Measurements from ENCODE around the gene LRRC28. TPM values are rescaled to one million over a fixed set of nuclear protein-coding genes. Genes with fewer than 3 reads are reported as not detected.

LRRC28 gene
- total RNA-seq, 2 experiments from 2014 or later, result 15.2 to 18.2 TPM

GRCh38 chr15:99344639-99345038 is 93.4 kb downstream of the LRRC28 start:
- ChIA-PET POLR2A (no interaction called here), CTCF (interaction anchor here (0.8 to 2.0 kb wide), 6 partner anchors 17 to 360 kb away, joined by 3 to 12 read pairs (median 4); no protein-coding TSS in a partner anchor)
- Mint-ChIP-seq H3K9me3 (ENCODE audit: low read depth) (no peaks in the 10 kb centered on the region), H3K4me1 (peaks cover 12% of the 10 kb centered on the region), H3K27me3 (no peaks in the 10 kb centered on the region), H3K4me3 (no peak overlapping the region), H3K27ac (no peak overlapping the region), H3K36me3 (ENCODE audit: low read depth) (peaks cover 4% of the 10 kb centered on the region)
- ATAC-seq, result no peak
- intact Hi-C loops (cut with DNase I, micrococcal nuclease), result loop anchor here (1.0 to 10.0 kb wide), 4 partner anchors 26 to 363 kb away; partner anchors contain the start of gene MEF2A (in 1 of the 2)
- DNase-seq, result no peak

- intact Hi-C loops (cut with DNase I, micrococcal nuclease), result loop anchor here (2.0 to 10.0 kb wide), 2 partner anchors 26 to 220 kb away; partner anchors contain the start of gene MEF2A (in 1 of the 2)
- Mint-ChIP-seq H3K4me3 (no peak overlapping the region), H3K9me3 (ENCODE audit: low read depth) (no peaks in the 10 kb centered on the region), H3K4me1 (peaks cover 12% of the 10 kb centered on the region), H3K36me3 (ENCODE audit: low read depth) (peaks cover 4% of the 10 kb centered on the region), H3K27me3 (no peaks in the 10 kb centered on the region), H3K27ac (no peak overlapping the region)
- DNase-seq, result no peak
- ChIA-PET CTCF (interaction anchor here (0.9 to 1.6 kb wide), 2 partner anchors 24 to 73 kb away, joined by 4 read pairs; no protein-coding TSS in a partner anchor), POLR2A (no interaction called here)
- no peak for ATAC-seq
Observed at GRCh38 chr15:99345242-99345641, 94.0 kb downstream of the LRRC28 start.

GRCh38 chr15:99345832-99346462 is 94.7 kb downstream of the LRRC28 start:
- CTCF ChIA-PET, result interaction anchor here (1.1 kb wide), 1 partner anchor 53 kb away, joined by 3 read pairs; no protein-coding TSS in a partner anchor
- ATAC-seq (no peak), DNase-seq (no peak)
- H3K36me3 Mint-ChIP-seq (ENCODE audit: low read depth), result peaks cover 4% of the 10 kb centered on the region
- H3K27ac Mint-ChIP-seq, result no peak overlapping the region
- no peaks in the 10 kb centered on the region for H3K9me3 Mint-ChIP-seq (ENCODE audit: low read depth)
- intact Hi-C loops (cut with DNase I, micrococcal nuclease), result loop anchor here (2.0 to 10.0 kb wide), 2 partner anchors 25 to 219 kb away; partner anchors contain the start of gene MEF2A (in 1 of the 2)
- H3K4me1 Mint-ChIP-seq, result peaks cover 12% of the 10 kb centered on the region
- H3K4me3 Mint-ChIP-seq, result no peak overlapping the region
- H3K27me3 Mint-ChIP-seq, result no peaks in the 10 kb centered on the region
- POLR2A ChIA-PET, result no interaction called here

- Mint-ChIP-seq H3K27me3 (no peaks in the 10 kb centered on the region), H3K36me3 (ENCODE audit: low read depth) (peaks cover 7% of the 10 kb centered on the region), H3K4me3 (no peak overlapping the region), H3K9me3 (ENCODE audit: low read depth) (no peaks in the 10 kb centered on the region), H3K4me1 (peaks cover 12% of the 10 kb centered on the region), H3K27ac (no peak overlapping the region)
- ChIA-PET POLR2A (no interaction called here), CTCF (interaction anchor here (1.9 kb wide), 1 partner anchor 23 kb away, joined by 5 read pairs; no protein-coding TSS in a partner anchor)
- DNase-seq (no peak), ATAC-seq (no peak)
- intact Hi-C loops (cut with DNase I, micrococcal nuclease), result loop anchor here in 1 of 2 experiments (10.0 kb wide), 1 partner anchor 217 kb away; the partner anchor contains the start of gene MEF2A
Observed at GRCh38 chr15:99347574-99347973, 96.3 kb downstream of the LRRC28 start.

- H3K9me3 Mint-ChIP-seq (ENCODE audit: low read depth), result no peaks in the 10 kb centered on the region
- no peak for DNase-seq
- CTCF ChIA-PET, result interaction anchor here (0.6 to 1.9 kb wide), 4 partner anchors 15 to 406 kb away, joined by 3 to 5 read pairs (median 4); no protein-coding TSS in a partner anchor
- H3K36me3 Mint-ChIP-seq (ENCODE audit: low read depth), result peaks cover 7% of the 10 kb centered on the region
- no peak overlapping the region for H3K4me3 Mint-ChIP-seq
- H3K27ac Mint-ChIP-seq, result no peak overlapping the region
- intact Hi-C loops (cut with DNase I, micrococcal nuclease), result loop anchor here in 1 of 2 experiments (10.0 kb wide), 1 partner anchor 216 kb away; the partner anchor contains the start of gene MEF2A
- no peaks in the 10 kb centered on the region for H3K27me3 Mint-ChIP-seq
- POLR2A ChIA-PET, result no interaction called here
- no peak for ATAC-seq
- H3K4me1 Mint-ChIP-seq, result peaks cover 12% of the 10 kb centered on the region
Observed at GRCh38 chr15:99348412-99348811, 97.1 kb downstream of the LRRC28 start.

- Mint-ChIP-seq H3K27ac (no peak overlapping the region), H3K4me3 (no peak overlapping the region), H3K36me3 (ENCODE audit: low read depth) (peaks cover 9% of the 10 kb centered on the region), H3K9me3 (ENCODE audit: low read depth) (no peaks in the 10 kb centered on the region), H3K27me3 (no peaks in the 10 kb centered on the region), H3K4me1 (no peaks in the 10 kb centered on the region)
- ChIA-PET POLR2A (no interaction called here), CTCF (interaction anchor here (1.4 kb wide), 1 partner anchor 12 kb away, joined by 3 read pairs; no protein-coding TSS in a partner anchor)
- DNase-seq, result no peak
- no peak for ATAC-seq
- intact Hi-C loops (cut with DNase I, micrococcal nuclease), result no loop called here
Observed at GRCh38 chr15:99350408-99350807, 99.1 kb downstream of the LRRC28 start.

GRCh38 chr15:99359769-99360168 is 108.5 kb downstream of the LRRC28 start:
- Mint-ChIP-seq H3K36me3 (ENCODE audit: low read depth) (peaks cover 14% of the 10 kb centered on the region), H3K4me1 (peaks cover 3% of the 10 kb centered on the region), H3K9me3 (ENCODE audit: low read depth) (no peaks in the 10 kb centered on the region), H3K4me3 (no peak overlapping the region), H3K27ac (no peak overlapping the region), H3K27me3 (no peaks in the 10 kb centered on the region)
- DNase-seq (no peak), ATAC-seq (no peak)
- intact Hi-C loops (cut with DNase I, micrococcal nuclease), result no loop called here
- ChIA-PET POLR2A (no interaction called here), CTCF (no interaction called here)

- H3K27me3 Mint-ChIP-seq, result no peaks in the 10 kb centered on the region
- POLR2A ChIA-PET, result no interaction called here
- no peak for DNase-seq
- peaks cover 4% of the 10 kb centered on the region for H3K9me3 Mint-ChIP-seq (ENCODE audit: low read depth)
- ATAC-seq, result no peak
- peaks cover 5% of the 10 kb centered on the region for H3K4me1 Mint-ChIP-seq
- intact Hi-C loops (cut with DNase I, micrococcal nuclease), result no loop called here
- H3K27ac Mint-ChIP-seq, result no peak overlapping the region
- CTCF ChIA-PET, result interaction anchor here (1.0 to 3.0 kb wide), 7 partner anchors 8 to 84 kb away, joined by 3 to 12 read pairs (median 3); no protein-coding TSS in a partner anchor
- peaks cover 19% of the 10 kb centered on the region for H3K36me3 Mint-ChIP-seq (ENCODE audit: low read depth)
- no peak overlapping the region for H3K4me3 Mint-ChIP-seq
Observed at GRCh38 chr15:99361545-99362185, 110.4 kb downstream of the LRRC28 start.

GRCh38 chr15:99365242-99365641 is 114.0 kb downstream of the LRRC28 start:
- POLR2A ChIA-PET, result no interaction called here
- ATAC-seq (no peak), DNase-seq (no peak)
- no peak overlapping the region for H3K27ac Mint-ChIP-seq
- peaks cover 35% of the 10 kb centered on the region for H3K36me3 Mint-ChIP-seq (ENCODE audit: low read depth)
- H3K4me1 Mint-ChIP-seq, result peaks cover 6% of the 10 kb centered on the region
- intact Hi-C loops (cut with DNase I, micrococcal nuclease), result no loop called here
- no peaks in the 10 kb centered on the region for H3K27me3 Mint-ChIP-seq
- CTCF ChIA-PET, result no interaction called here
- no peak overlapping the region for H3K4me3 Mint-ChIP-seq
- peaks cover 12% of the 10 kb centered on the region for H3K9me3 Mint-ChIP-seq (ENCODE audit: low read depth)

- Mint-ChIP-seq H3K27me3 (no peaks in the 10 kb centered on the region), H3K36me3 (ENCODE audit: low read depth) (peaks cover 33% of the 10 kb centered on the region), H3K4me1 (peaks cover 7% of the 10 kb centered on the region), H3K9me3 (ENCODE audit: low read depth) (peaks cover 12% of the 10 kb centered on the region), H3K27ac (no peak overlapping the region), H3K4me3 (no peak overlapping the region)
- ChIA-PET POLR2A (no interaction called here), CTCF (no interaction called here)
- intact Hi-C loops (cut with DNase I, micrococcal nuclease), result no loop called here
- DNase-seq (no peak), ATAC-seq (no peak)
Observed at GRCh38 chr15:99366013-99366412, 114.7 kb downstream of the LRRC28 start.

- Mint-ChIP-seq H3K4me3 (no peak overlapping the region), H3K9me3 (ENCODE audit: low read depth) (peaks cover 12% of the 10 kb centered on the region), H3K27me3 (no peaks in the 10 kb centered on the region), H3K36me3 (ENCODE audit: low read depth) (peaks cover 25% of the 10 kb centered on the region), H3K27ac (no peak overlapping the region), H3K4me1 (peaks cover 23% of the 10 kb centered on the region)
- ChIA-PET CTCF (interaction anchor here (0.9 kb wide), 1 partner anchor 24 kb away, joined by 4 read pairs; no protein-coding TSS in a partner anchor), POLR2A (no interaction called here)
- DNase-seq, result no peak
- intact Hi-C loops (cut with DNase I, micrococcal nuclease), result loop anchor here in 1 of 2 experiments (2.0 kb wide), 1 partner anchor 90 kb away; no protein-coding TSS in a partner anchor
- no peak for ATAC-seq
Observed at GRCh38 chr15:99368743-99369142, 117.5 kb downstream of the LRRC28 start.

Measured in activated CD4-positive, alpha-beta T cell treated with anti-CD3 and anti-CD28 coated beads for 36 hours (primary cell).